K562 (cell line): ENCODE data around the gene ASXL2. TPM values are rescaled to one million over a fixed set of nuclear protein-coding genes. Genes with fewer than 3 reads are reported as not detected.

ENCODE experiments used
- ATAC-seq: fragments of 200-7000 bp; cut with Tn5 transposase; 3 replicates; pipeline ENCODE4 v1.9.1; 2020; ENCODE audit warnings: moderate library complexity
- BruUV-seq: library from RNA; stranded (reverse); fragments of 400-500 nt; replicated peaks from 2 replicates; lab custom pipeline; 2021; lab: Mats Ljungman, UMichigan
- CTCF ChIA-PET: fragments of 300-600 bp; formaldehyde crosslinking; extraction: SDS; loops from one replicate; lab custom pipeline; 2021; ENCODE audit warnings: low intra/inter-chr PET ratio; lab: Yijun Ruan, JAX
- POLR2A ChIA-PET: fragments of 300-600, 350-650 bp; sonication (Branson Sonifier 250); formaldehyde crosslinking; extraction: SDS; loops from one replicate; lab custom pipeline; 2021; ENCODE audit warnings: antibody characterized with exemption, inconsistent platforms; lab: Yijun Ruan, JAX
- DNase-seq, 4 experiments: peaks; one replicate each; pipeline versions ENCODE4 v3.0.0 to v3.0.0-alpha.2; 2011 to 2018; ENCODE audit warnings: low spot score in 3 of 4, mixed read lengths in 3 of 4; ENCODE audit errors: extremely low read depth in 1 of 4
- FAIRE-seq: peaks from 2 replicates; lab custom pipeline; 2011; peaks lifted over from hg19 to GRCh38; lab: Jason Lieb, UNC
- H2AFZ ChIP-seq: 2 replicates; pipeline ENCODE4 v1.6.0; 2011; ENCODE audit warnings: low read depth, low read length, control low read depth, inconsistent platforms
- H3K27ac ChIP-seq: fragments of 200-600 bp; 3 replicates; pipeline ENCODE4 v1.8.0; 2011; ENCODE audit warnings: low read depth, mild to moderate bottlenecking, control low read depth, inconsistent platforms, low read length, moderate library complexity, mixed read lengths; ENCODE audit errors: extremely low read depth
- H3K27me3 ChIP-seq, 2 experiments: fragments of 300-600 bp in 1 of 2; 2 replicates in 1 of 2; 3 replicates in 1 of 2; pipeline versions ENCODE4 v1.6.0 to v1.8.0; 2011; ENCODE audit warnings: inconsistent platforms in 2 of 2, low read length in 2 of 2, mild to moderate bottlenecking in 1 of 2, mixed read lengths in 1 of 2, moderate library complexity in 1 of 2; ENCODE audit not compliant: control insufficient read depth in 2 of 2, insufficient read depth in 2 of 2
- H3K36me3 ChIP-seq: fragments of 300-600 bp; 3 replicates; pipeline ENCODE4 v1.8.0; 2011; ENCODE audit warnings: mild to moderate bottlenecking, low read length, inconsistent platforms; ENCODE audit not compliant: control insufficient read depth, insufficient read depth
- H3K4me1 ChIP-seq, 2 experiments: fragments of 200-600 bp in 1 of 2; replicated peaks in 1 of 2; 2 replicates in 1 of 2; 3 replicates in 1 of 2; pipeline versions ENCODE4 v1.5.1 to v1.8.0; 2011; ENCODE audit warnings: inconsistent platforms in 2 of 2, low read length in 2 of 2, mild to moderate bottlenecking in 1 of 2, mixed read lengths in 1 of 2, moderate library complexity in 1 of 2; ENCODE audit not compliant: control insufficient read depth in 2 of 2, insufficient read depth in 2 of 2
- H3K4me2 ChIP-seq: 2 replicates; pipeline ENCODE4 v1.6.1; 2011; ENCODE audit warnings: low read length, control low read depth, inconsistent platforms, mixed read lengths; ENCODE audit not compliant: insufficient read depth
- H3K4me3 ChIP-seq: fragments of 200-600 bp; sonication (generic), shearing (Covaris generic); 2 replicates; pipeline ENCODE4 v1.5.1; 2016; ENCODE audit warnings: control low read depth, inconsistent platforms
- H3K79me2 ChIP-seq: fragments of 200-600 bp; 3 replicates; pipeline ENCODE4 v1.8.0; 2011; ENCODE audit warnings: low read length, inconsistent platforms; ENCODE audit not compliant: control insufficient read depth, insufficient read depth
- H3K9ac ChIP-seq, 2 experiments: 2 replicates each; pipeline versions ENCODE4 v1.6.0 to v1.6.1; 2011; ENCODE audit warnings: low read depth in 2 of 2, low read length in 2 of 2, control low read depth in 1 of 2, inconsistent platforms in 1 of 2, mild to moderate bottlenecking in 1 of 2, mixed read lengths in 1 of 2; ENCODE audit not compliant: insufficient read depth in 1 of 2
- H3K9me1 ChIP-seq: one replicate; pipeline ENCODE4 v1.6.0; 2011; ENCODE audit warnings: inconsistent platforms, mild to moderate bottlenecking, low read length, moderate library complexity; ENCODE audit not compliant: control insufficient read depth, insufficient read depth
- H3K9me3 ChIP-seq: replicated peaks from 2 replicates; pipeline ENCODE4 v1.5.1; 2011; ENCODE audit warnings: low read depth, low read length, inconsistent platforms; ENCODE audit not compliant: control insufficient read depth, insufficient read depth
- H4K20me1 ChIP-seq: replicated peaks from 2 replicates; pipeline ENCODE4 v1.6.1; 2011; ENCODE audit warnings: low read length, inconsistent platforms, mixed read lengths; ENCODE audit not compliant: control insufficient read depth, insufficient read depth
- ETV5 ChIP-seq: sonication (generic); formaldehyde crosslinking; IDR thresholded peaks from 2 replicates; pipeline ENCODE4 v1.4.0; 2020; ENCODE audit warnings: low read depth, mild to moderate bottlenecking, missing genetic modification reagents
- GATAD2B ChIP-seq: fragments of 450-650 bp; IDR thresholded peaks from 2 replicates; pipeline ENCODE4 v1.6.1; 2017; ENCODE audit warnings: mild to moderate bottlenecking, borderline replicate concordance
- MEIS2 ChIP-seq: fragments of 450-650 bp; IDR thresholded peaks from 2 replicates; pipeline ENCODE4 v1.6.1; 2014; ENCODE audit warnings: mild to moderate bottlenecking; ENCODE audit not compliant: partially characterized antibody
- ZNF197 ChIP-seq: fragments of 200-800 bp; sonication (Bioruptor generic); IDR thresholded peaks from 2 replicates; pipeline ENCODE4 v1.6.1; 2016; ENCODE audit warnings: low read depth, missing genetic modification characterization, missing compliant biosample characterization
- ZNF639 ChIP-seq, 2 experiments: fragments of 200-800 bp in 1 of 2; sonication (Bioruptor generic) in 1 of 2; sonication (generic) in 1 of 2; formaldehyde crosslinking in 1 of 2; IDR thresholded peaks in 1 of 2; conservative IDR thresholded peaks in 1 of 2; 2 replicates each; pipeline versions ENCODE4 v1.5.0 to v1.6.1; 2016 to 2020; ENCODE audit warnings: missing compliant biosample characterization in 1 of 2, missing genetic modification characterization in 1 of 2, missing genetic modification reagents in 1 of 2
- WGBS: fragments of 100-300 bp; shearing (Covaris generic); methylation state at CpG from one replicate; pipeline ENCODE4 v1.1.6; 2016; ENCODE audit warnings: low coverage, mixed read lengths; ENCODE audit not compliant: insufficient coverage; ENCODE audit errors: missing lambda C conversion rate; 5-methylcytosine and 5-hydroxymethylcytosine counted together
- in situ Hi-C: fragments of 300-500 bp; cut with MboI; formaldehyde crosslinking; loops from 4 replicates; pipeline ENCODE4 v1.15.0; 2018; ENCODE audit warnings: inconsistent platforms, mixed read lengths
- intact Hi-C: fragments of 100-400 bp; cut with micrococcal nuclease; formaldehyde crosslinking; loops from 2 replicates; pipeline ENCODE4 v1.14.2; 2022
- polyA plus RNA-seq, 8 experiments: library from polyadenylated mRNA; depleted of rRNA in 4 of 8; stranded (reverse) in 5 of 8; unstranded in 3 of 8; fragments of >200 nt; fragmentation: Nextera tagmentation in 2 of 8; fragmentation: Illumina TruSeq in 1 of 8; extraction: Ambion mirVana in 2 of 8; extraction: Trizol in 1 of 8; gene quantifications; 2 replicates each; pipeline versions ENCODE4 v1.2.1 to v1.2.3, GENCODE V29; 2011 to 2014; ENCODE audit warnings: inconsistent platforms in 1 of 8, missing spikeins in 1 of 8
- total RNA-seq, 7 experiments: library from RNA; depleted of rRNA in 6 of 7; stranded (reverse); fragments of >200 nt in 6 of 7; fragmentation: Illumina TruSeq in 2 of 7; extraction: Trizol in 2 of 7; gene quantifications; 2 replicates each; pipeline versions ENCODE4 v1.2.1 to v1.2.3, GENCODE V29; 2011 to 2021; ENCODE audit warnings: low replicate concordance in 1 of 7
- TF ChIP-seq, protein P1 (sequence below): fragments of 250-450 bp; sonication (Bioruptor Pico); IDR thresholded peaks from 2 replicates; pipeline ENCODE4 v1.5.0; 2021; ENCODE audit warnings: mild to moderate bottlenecking, moderate library complexity

Gene ASXL2
- total and polyA plus RNA-seq, 9 of the 15 experiments (the other 6 are each of a cell fraction or from before 2014, with no cell fraction given): 2.2 to 25.9 (median 9.0) TPM

GRCh38 chr2:25926984-25927756 is 48.9 kb upstream of the ASXL2 start:
- ChIA-PET POLR2A (no interaction called here), CTCF (no interaction called here)
- in situ Hi-C loops: no loop called here
- Histone ChIP-seq H3K36me3 (no peaks in the 10 kb centered on the region), H3K27me3 (peaks cover 15 to 16% of the 10 kb centered on the region in 2 experiments; a peak in 4 of 5 replicates), H4K20me1 (no peaks in the 10 kb centered on the region), H3K27ac (no peak overlapping the region), H3K4me1 (no peaks in the 10 kb centered on the region; a peak in 1 of 5 replicates), H3K9me1 (no peaks in the 10 kb centered on the region), H3K9me3 (no peaks in the 10 kb centered on the region), H3K4me3 (no peak overlapping the region), H3K9ac (no peak overlapping the region; a peak in 1 of 4 replicates), H3K79me2 (no peaks in the 10 kb centered on the region), H2AFZ (no peak overlapping the region), H3K4me2 (no peak overlapping the region)
- peak in 1 of 4 experiments; percentile 4 for DNase-seq
- peak; percentile 58 for ATAC-seq
- WGBS: 31% methylated on average over 18 of the region's 18 CpGs
- TF ChIP-seq ZNF639 (CRISPR knock-in tag; conservative IDR thresholded peaks at IDR 0.05 in 1 of 2, IDR thresholded peaks at IDR 0.05 in 1 of 2) (no peak), ZNF197 (no peak), ETV5 (CRISPR knock-in tag) (no peak), MEIS2 (peak; percentile 39), GATAD2B (no peak)
- TF ChIP-seq, protein P1, sequence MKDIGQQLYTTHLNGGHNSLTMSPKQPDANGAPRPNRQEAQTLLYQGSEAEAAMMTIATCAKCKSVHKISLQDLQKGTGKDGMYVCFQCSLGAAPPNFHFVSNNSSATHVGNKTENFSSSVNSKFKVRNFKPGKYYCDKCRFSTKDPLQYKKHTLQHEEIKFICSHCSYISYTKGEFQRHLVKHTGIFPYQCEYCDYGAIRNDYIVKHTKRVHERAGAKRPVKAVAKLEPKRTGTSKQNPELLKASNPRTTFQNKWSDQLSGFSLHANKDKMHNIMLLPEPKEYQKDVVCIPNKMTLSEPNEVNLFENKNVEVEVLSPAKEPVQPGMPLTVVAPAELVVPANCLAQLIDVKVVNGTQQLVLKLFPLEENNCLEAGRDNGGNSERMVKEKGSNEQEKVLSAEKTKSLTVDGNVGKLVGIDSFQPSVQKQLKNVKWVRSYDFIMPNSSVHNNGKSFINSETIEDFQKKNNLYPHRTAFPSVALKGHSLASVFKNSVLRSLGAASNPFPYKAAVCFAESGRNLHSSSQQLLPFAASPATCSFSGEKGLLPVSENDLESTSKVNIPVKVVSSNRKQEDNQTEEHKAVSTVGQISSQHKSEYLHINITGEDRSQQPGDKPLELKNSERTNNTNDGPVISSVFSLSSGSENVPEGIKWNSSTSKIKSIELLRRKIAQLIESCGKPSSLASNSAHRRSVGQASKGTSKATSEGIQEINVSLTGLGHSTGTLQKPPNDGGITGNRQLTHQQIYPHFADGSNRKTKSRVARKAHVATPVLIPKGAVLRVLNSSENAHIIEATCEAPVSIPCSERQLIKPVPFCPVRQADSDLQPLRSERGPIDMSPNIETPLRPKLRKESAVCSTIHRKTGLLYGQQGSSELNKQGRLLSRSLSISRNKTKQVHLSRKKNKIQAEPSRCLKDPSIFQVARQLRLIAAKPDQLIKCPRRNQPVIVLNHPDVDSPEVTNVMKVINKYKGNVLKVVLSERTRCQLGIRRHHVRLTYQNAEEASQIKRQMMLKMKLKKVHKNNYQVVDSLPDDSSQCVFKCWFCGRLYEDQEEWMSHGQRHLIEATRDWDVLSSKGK: no peak
- no TSS peak for BruUV-seq
- intact Hi-C loops: no loop called here
- FAIRE-seq: no peak
